NCI-H446 treated with DMSO at 0.1 percent for 48 hours (cell line): ENCODE results near the gene ZBTB20.
A peak's percentile ranks its signal among the peaks of the same experiment; 100 is the strongest.

ENCODE experiments used
- DNase-seq: peaks from one replicate; lab custom pipeline; 2025; lab: John Stamatoyannopoulos, UW

ZBTB20 gene

GRCh38 chr3:114374433-114374990 lies 772.6 kb downstream of the ZBTB20 start:
- no peak for DNase-seq

GRCh38 chr3:114370537-114371174 lies 776.4 kb downstream of the ZBTB20 start:
- no peak for DNase-seq

DNA sequence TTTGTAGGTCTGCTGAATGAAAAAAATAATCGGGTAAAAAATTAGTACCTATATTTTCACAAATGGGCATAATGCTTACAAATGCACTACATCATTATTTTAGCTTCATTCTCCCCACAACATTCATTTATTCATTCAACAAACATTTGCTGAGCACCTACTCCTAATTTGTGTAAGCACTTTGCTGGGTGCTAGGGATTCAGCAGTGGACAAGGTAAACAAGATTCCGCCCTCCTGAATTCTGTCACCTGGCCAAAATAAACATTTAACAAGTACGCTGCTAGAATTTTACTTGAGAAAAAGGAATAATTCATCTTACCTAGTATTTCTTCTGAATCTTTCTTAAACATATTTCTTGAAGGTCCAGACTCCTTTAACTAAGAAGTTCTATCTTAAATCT lies 781.2 kb downstream of the ZBTB20 start:
- no peak for DNase-seq

DNA sequence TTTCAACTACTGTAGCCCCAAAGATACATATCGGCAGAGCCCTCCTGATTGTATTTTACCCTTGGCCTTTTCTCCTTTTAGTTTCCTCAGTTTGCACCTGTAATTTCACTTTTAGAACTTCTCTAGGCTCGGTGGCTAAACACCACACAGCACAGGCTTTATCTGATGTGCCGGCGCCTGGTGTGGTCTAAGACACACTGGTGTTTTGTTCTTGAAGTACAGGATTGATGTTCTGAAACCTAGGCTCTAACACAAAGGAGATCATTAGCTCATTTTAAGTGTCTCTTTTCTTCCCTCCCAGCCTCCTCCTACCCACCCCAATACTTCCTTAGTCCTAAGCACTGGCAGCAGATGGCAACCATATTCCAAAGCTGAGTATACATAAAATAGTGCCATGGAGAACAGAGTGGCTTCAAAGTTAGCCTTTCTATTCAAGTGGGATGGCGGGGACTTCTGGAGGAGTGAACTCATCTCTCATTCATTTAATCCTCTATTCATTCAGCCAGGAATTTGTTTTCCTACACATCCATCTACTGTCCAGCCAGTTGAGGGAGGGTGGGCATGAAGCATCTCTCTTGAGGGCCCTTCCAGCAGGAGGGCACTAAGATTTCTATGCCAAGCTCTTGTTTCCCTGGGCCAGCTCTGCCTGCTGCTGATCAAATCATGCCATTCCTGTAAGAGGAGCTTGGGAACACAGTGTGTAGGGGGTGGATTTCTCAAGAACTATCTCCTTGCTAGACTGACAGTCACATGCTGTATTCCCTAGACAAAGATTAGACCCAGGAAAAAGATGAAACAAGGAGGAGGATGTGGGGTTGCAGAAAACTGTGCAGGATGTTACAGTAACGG lies 782.1 kb downstream of the ZBTB20 start:
- DNase-seq: no peak

DNA sequence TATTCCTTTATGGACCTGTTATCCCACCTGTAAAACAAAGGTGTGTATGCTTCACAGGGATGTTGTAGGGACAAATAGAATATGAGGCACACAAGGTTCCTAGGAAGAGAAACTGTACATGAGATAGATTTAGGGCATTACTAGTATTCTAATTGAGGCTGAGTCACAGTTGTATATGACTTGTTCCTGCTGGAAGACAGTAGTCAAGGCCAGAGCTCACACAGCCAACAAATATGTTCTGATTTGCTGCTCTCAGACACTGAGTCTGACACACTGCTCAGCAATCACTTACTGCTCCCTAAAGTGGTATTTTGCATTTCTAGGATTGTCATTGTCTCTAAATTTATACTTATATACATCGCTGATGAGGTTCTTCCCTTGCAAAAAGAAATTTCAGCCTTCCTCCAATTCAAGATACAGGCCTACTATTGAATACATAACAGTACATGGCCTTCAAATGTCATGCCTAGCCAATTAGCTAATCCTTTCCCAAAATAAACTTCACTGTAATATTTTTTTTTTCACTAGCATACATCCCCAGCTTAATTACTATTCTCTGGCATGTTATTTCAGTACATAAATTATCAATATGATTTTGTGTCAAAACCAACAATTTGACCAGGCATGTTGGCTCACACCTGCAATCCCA lies 783.4 kb downstream of the ZBTB20 start:
- DNase-seq: no peak

- peak; percentile 42 for DNase-seq
Observed at GRCh38 chr3:114362815-114363214, 784.3 kb downstream of the ZBTB20 start.

DNA sequence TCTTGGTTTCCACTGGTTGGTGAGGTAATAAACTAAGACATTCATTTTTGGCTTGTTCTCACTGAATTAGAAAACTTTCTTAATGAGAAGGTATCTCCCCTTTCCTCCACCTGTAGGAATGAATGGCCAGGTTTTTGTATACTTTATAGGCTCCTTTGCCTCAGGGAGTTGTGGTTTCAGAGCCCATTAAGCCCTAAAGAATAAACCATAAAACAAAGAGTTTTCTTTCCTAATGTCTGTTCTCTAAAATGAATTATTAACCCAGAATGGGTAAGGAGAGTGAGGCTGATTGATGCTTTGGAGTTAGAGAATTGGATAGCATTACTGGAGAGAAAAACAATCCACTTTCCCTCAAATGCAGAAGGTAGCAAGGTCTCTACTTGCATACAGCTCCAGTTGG lies 785.7 kb downstream of the ZBTB20 start:
- DNase-seq: no peak

DNA sequence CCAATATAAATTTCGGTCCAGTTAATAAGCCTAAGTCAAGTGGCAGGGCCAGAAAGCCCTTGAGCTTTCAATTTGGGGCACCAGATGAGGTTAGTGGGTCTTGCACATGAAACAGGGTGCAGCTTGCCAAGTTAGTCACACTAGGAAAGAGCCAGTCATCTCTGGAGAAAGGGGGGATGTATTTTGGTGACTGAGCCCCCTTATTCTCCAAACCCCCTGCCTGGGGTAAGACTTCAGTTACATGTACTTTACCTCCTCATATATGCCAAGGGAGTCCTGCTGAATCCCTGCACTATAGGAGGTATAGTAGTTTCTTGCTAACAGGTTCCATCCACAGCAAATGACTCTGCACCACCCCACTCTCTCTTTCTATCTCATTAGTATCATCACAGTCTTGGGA lies 790.6 kb downstream of the ZBTB20 start:
- no peak for DNase-seq

GRCh38 chr3:114356066-114356465 lies 791.0 kb downstream of the ZBTB20 start:
- no peak for DNase-seq

GRCh38 chr3:114355653-114356052 lies 791.4 kb downstream of the ZBTB20 start:
- no peak for DNase-seq

- DNase-seq: no peak
Observed at GRCh38 chr3:114351822-114352145, 795.3 kb downstream of the ZBTB20 start.

- DNase-seq: no peak
Observed at GRCh38 chr3:114351123-114351821, 795.8 kb downstream of the ZBTB20 start.

GRCh38 chr3:114350690-114351089 lies 796.4 kb downstream of the ZBTB20 start:
- no peak for DNase-seq

DNA sequence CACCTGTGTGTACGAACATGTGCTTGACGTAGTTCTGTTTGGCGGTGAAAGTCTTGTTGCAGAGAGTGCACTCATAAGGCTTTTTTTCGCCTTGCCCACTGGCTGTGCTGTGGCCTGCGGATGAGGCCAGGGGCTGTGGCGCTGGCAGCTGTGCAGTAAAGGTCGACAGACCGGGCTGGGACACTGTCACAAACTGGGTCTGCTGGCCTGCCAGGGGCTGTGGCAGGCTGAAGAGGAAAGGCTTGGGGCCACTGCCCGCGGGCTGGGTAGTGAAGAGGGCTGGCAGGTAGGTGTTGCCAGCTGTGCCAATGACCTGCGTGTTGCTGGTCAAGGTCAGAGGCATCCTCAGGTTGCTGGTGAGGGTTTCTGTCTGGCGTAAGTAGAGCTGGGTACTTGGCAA lies 796.8 kb downstream of the ZBTB20 start:
- DNase-seq: no peak

DNA sequence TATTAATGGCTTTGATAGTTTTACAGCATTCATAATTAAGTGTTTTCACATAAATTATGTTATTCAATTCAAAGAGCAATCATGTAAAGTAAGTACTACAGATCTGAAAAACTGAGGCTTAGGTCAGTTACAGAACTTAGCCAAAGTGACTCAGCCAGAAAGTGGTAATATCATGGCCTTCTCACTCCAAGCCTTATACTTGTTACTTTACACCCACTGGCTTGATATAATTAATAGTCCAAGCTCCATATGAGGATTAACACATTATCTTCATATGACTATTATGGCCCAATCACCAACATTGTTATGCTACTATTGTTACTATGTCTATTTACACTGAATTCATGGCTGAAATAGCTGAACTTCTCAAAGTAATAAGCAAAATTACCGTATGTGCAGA lies 802.6 kb downstream of the ZBTB20 start:
- DNase-seq: no peak

- no peak for DNase-seq
Observed at GRCh38 chr3:114338651-114339357, 808.3 kb downstream of the ZBTB20 start.

GRCh38 chr3:114336857-114337256 lies 810.2 kb downstream of the ZBTB20 start:
- DNase-seq: no peak

GRCh38 chr3:114336122-114336697 lies 810.9 kb downstream of the ZBTB20 start:
- DNase-seq: no peak

DNA sequence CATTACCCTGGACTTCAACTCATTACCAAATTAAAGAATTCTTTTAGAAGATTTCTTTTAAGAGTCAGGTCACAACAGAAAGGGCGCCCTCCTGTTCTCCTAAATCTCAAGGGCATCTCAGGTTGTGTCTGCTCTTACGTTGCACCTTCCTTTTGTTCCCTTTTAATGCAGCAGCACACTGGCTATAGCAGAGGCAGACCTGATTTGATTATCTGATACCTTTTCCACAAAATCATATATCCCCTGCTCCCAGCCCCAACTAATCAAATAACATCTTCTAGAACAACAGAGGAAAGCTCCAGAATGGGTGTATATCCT lies 813.2 kb downstream of the ZBTB20 start:
- no peak for DNase-seq

- no peak for DNase-seq
Observed at GRCh38 chr3:114333180-114333922, 813.7 kb downstream of the ZBTB20 start.
